ENCODE measurements around the gene PEX11B.

The PEX11B gene

GRCh38 chr1:145927063-145927886, 8.8 kb upstream of the PEX11B start, which contains the start of gene RBM8A (continued):
- TF ChIP-seq PRDM10 (tag by site-specific recombination; IDR thresholded peaks at IDR 0.05) = peak; percentile 56
- TF ChIP-seq ZNF398 (tag by site-specific recombination; IDR thresholded peaks at IDR 0.05) = peak; percentile 65
- no peak for TF ChIP-seq ZNF37A (tag by site-specific recombination; IDR thresholded peaks at IDR 0.05)
- no peak for TF ChIP-seq ZSCAN23 (tag by site-specific recombination; IDR thresholded peaks at IDR 0.05)
- TF ChIP-seq ZXDB (tag by site-specific recombination; IDR thresholded peaks at IDR 0.05) = peak; percentile 93
- TF ChIP-seq YY1 (tag by site-specific recombination; IDR thresholded peaks at IDR 0.05) = peak; percentile 93
- no peak for TF ChIP-seq ZNF701 (tag by site-specific recombination; IDR thresholded peaks at IDR 0.05)
- peak; percentile 99 for TF ChIP-seq ZNF610 (tag by site-specific recombination; IDR thresholded peaks at IDR 0.05; ENCODE audit: borderline replicate concordance)
- no peak for TF ChIP-seq ZNF138 (tag by site-specific recombination; IDR thresholded peaks at IDR 0.05; ENCODE audit: borderline replicate concordance)
- no peak; the same call in 1 of the 2 replicates for TF ChIP-seq ZNF394 (tag by site-specific recombination; IDR thresholded peaks at IDR 0.05; ENCODE audit: borderline replicate concordance)
- no peak; the same call in 1 of the 2 replicates for TF ChIP-seq IKZF3 (tag by site-specific recombination; IDR thresholded peaks at IDR 0.05)

GRCh38 chr1:145926686-145927062, 8.2 kb upstream of the PEX11B start:
- CTCF ChIA-PET = interaction anchor here (0.5 to 3.0 kb wide), 10 partner anchors 10 to 120 kb away, joined by 3 to 18 read pairs (median 4); partner anchors contain the start of genes ANKRD34A, ITGA10, LIX1L and NUDT17
- POLR2A ChIA-PET = interaction anchor here (1.0 to 2.2 kb wide), 10 partner anchors 10 to 109 kb away, joined by 4 to 51 read pairs (median 9); partner anchors contain the start of genes ANKRD34A, LIX1L, NUDT17 and PIAS3
- no peak for TF ChIP-seq TSHZ1 (tag by site-specific recombination; IDR thresholded peaks at IDR 0.05; ENCODE audit: borderline replicate concordance)
- H3K27ac ChIP-seq (ENCODE audit: extremely low read depth, low read depth, low read length) = peak overlapping the region; percentile 59; the same call in 1 of the 2 replicates
- no peaks in the 10 kb centered on the region for H3K9me3 ChIP-seq (ENCODE audit: control insufficient read depth, insufficient read depth, low read depth, low read length)
- H3K4me3 ChIP-seq (ENCODE audit: low read depth, low read length) = peak overlapping the region; percentile 83
- peaks cover 0 to 35% of the 10 kb centered on the region in 2 experiments; a peak in 2 of 3 replicates for H3K36me3 ChIP-seq (ENCODE audit: control insufficient read depth in 2 of 2, insufficient read depth in 1 of 2, low read length in 2 of 2)
- H3K4me1 ChIP-seq (ENCODE audit: control insufficient read depth, insufficient read depth, low read length) = no peaks in the 10 kb centered on the region

All from HEK293 (cell line).